PFSK-1 (cell line): ENCODE results near the gene WLS.

ENCODE experiments used
- POLR2AphosphoS5 ChIP-seq: IDR thresholded peaks from 2 replicates; pipeline ENCODE4 v1.6.1; 2012; ENCODE audit warnings: low read depth, mild to moderate bottlenecking, control low read depth, low read length, moderate library complexity
- TF ChIP-seq, protein P1 (sequence below), 2 experiments: IDR thresholded peaks; 2 replicates each; pipeline versions ENCODE4 v1.6.1 to v1.8.0; 2011 to 2012; ENCODE audit warnings: low read depth in 2 of 2, low read length in 2 of 2, control low read depth in 1 of 2, inconsistent platforms in 1 of 2, mild to moderate bottlenecking in 1 of 2, moderate library complexity in 1 of 2; ENCODE audit not compliant: insufficient read depth in 1 of 2

DNA sequence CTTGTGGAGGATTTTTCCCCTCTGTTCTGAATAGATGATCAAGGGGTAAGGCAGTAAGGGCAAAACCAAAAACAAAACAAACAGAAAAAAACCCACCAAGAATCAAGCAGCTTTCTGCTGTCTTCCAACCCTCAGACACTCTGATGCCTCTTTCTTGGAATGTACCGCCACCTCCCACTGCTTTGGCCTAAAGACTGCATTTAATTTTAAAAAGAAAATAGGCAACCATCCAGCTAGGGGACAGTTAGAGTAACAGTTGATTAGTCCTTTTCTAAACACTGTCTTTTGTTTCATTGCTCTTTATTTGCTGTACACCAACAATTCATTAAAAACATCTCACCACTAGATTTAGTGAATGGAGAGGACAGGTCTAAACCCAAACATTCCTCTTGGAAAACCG is 21.5 kb downstream of the WLS start:
- TF ChIP-seq, protein P1, sequence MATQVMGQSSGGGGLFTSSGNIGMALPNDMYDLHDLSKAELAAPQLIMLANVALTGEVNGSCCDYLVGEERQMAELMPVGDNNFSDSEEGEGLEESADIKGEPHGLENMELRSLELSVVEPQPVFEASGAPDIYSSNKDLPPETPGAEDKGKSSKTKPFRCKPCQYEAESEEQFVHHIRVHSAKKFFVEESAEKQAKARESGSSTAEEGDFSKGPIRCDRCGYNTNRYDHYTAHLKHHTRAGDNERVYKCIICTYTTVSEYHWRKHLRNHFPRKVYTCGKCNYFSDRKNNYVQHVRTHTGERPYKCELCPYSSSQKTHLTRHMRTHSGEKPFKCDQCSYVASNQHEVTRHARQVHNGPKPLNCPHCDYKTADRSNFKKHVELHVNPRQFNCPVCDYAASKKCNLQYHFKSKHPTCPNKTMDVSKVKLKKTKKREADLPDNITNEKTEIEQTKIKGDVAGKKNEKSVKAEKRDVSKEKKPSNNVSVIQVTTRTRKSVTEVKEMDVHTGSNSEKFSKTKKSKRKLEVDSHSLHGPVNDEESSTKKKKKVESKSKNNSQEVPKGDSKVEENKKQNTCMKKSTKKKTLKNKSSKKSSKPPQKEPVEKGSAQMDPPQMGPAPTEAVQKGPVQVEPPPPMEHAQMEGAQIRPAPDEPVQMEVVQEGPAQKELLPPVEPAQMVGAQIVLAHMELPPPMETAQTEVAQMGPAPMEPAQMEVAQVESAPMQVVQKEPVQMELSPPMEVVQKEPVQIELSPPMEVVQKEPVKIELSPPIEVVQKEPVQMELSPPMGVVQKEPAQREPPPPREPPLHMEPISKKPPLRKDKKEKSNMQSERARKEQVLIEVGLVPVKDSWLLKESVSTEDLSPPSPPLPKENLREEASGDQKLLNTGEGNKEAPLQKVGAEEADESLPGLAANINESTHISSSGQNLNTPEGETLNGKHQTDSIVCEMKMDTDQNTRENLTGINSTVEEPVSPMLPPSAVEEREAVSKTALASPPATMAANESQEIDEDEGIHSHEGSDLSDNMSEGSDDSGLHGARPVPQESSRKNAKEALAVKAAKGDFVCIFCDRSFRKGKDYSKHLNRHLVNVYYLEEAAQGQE (IDR thresholded peaks at IDR 0.05; ENCODE audit: insufficient read depth in 1 of 2, low read depth in 2 of 2, low read length in 2 of 2) = no peak
- TF ChIP-seq POLR2AphosphoS5 = no peak
